SK-N-SH treated with all-trans-retinoic acid at 6 μM for 48 hours (cell line): Measurements from ENCODE around the gene ETS1.

Experiments used
- CSDC2 ChIP-seq: fragments of 250-450 bp; sonication (Bioruptor Pico); IDR thresholded peaks from 2 replicates; pipeline ENCODE4 v1.5.0; 2020; ENCODE audit warnings: mild to moderate bottlenecking, moderate library complexity
- ESRRG ChIP-seq: fragments of 250-450 bp; sonication (Bioruptor Pico); IDR thresholded peaks from 2 replicates; pipeline ENCODE4 v1.6.1; 2021; ENCODE audit warnings: mild to moderate bottlenecking
- ISL1 ChIP-seq: fragments of 250-450 bp; sonication (Bioruptor Pico); IDR thresholded peaks from 2 replicates; pipeline ENCODE4 v2.1.2; 2022; ENCODE audit warnings: mild to moderate bottlenecking, moderate library complexity
- TOX ChIP-seq: fragments of 250-450 bp; sonication (Bioruptor Pico); IDR thresholded peaks from 2 replicates; pipeline ENCODE4 v1.8.0; 2021; ENCODE audit warnings: mild to moderate bottlenecking, moderate library complexity, borderline replicate concordance
- ZFP3 ChIP-seq: fragments of 250-450 bp; sonication (Bioruptor Pico); IDR thresholded peaks from 2 replicates; pipeline ENCODE4 v1.5.0; 2020; ENCODE audit warnings: mild to moderate bottlenecking, moderate library complexity
- ZFP30 ChIP-seq: fragments of 450-650 bp; formaldehyde crosslinking; IDR thresholded peaks from 2 replicates; pipeline ENCODE4 v1.5.0; 2022; ENCODE audit warnings: mild to moderate bottlenecking, moderate library complexity
- TF ChIP-seq, protein P1 (sequence below): fragments of 250-450 bp; sonication (Bioruptor Pico); IDR thresholded peaks from 2 replicates; pipeline ENCODE4 v1.8.0; 2020; ENCODE audit warnings: mild to moderate bottlenecking, moderate library complexity, borderline replicate concordance
- TF ChIP-seq, protein P2 (sequence below): fragments of 250-450 bp; sonication (Bioruptor Pico); IDR thresholded peaks from 2 replicates; pipeline ENCODE4 v1.5.1; 2021; ENCODE audit warnings: mild to moderate bottlenecking, moderate library complexity
- TF ChIP-seq, protein P3 (sequence below): fragments of 250-450 bp; sonication (Bioruptor Pico); IDR thresholded peaks from 2 replicates; pipeline ENCODE4 v1.8.0; 2021; ENCODE audit warnings: low read depth, mild to moderate bottlenecking, moderate library complexity, borderline replicate concordance
- TF ChIP-seq, protein P4 (sequence below): fragments of 250-450 bp; sonication (Bioruptor Pico); IDR thresholded peaks from 2 replicates; pipeline ENCODE4 v1.5.0; 2020; ENCODE audit warnings: mild to moderate bottlenecking, moderate library complexity

DNA sequence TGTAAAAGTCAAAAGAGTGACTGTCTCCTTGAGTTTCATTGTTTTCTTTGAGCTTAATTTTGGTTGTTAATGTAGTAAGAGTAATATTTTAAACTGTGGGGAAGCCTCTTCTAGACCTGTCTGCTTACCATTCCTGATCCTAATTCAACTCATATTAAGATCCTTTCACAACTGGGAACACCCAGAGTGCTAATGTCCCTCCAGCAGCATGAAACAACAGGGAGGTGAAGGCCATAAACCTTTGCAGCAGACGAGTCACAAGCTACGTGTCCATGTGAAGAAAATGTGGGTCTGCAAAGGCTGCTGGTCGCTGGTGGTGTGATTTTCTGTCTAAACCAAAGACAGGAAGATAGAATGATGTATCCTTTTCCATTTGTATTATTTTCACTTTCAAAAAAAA, 152.5 kb downstream of the ETS1 start:
- TF ChIP-seq ESRRG (CRISPR knock-in tag) (no peak), ZFP30 (CRISPR knock-in tag) (no peak), CSDC2 (no peak), TOX (no peak), ISL1 (CRISPR knock-in tag) (no peak), ZFP3 (no peak)
- TF ChIP-seq, protein P1, sequence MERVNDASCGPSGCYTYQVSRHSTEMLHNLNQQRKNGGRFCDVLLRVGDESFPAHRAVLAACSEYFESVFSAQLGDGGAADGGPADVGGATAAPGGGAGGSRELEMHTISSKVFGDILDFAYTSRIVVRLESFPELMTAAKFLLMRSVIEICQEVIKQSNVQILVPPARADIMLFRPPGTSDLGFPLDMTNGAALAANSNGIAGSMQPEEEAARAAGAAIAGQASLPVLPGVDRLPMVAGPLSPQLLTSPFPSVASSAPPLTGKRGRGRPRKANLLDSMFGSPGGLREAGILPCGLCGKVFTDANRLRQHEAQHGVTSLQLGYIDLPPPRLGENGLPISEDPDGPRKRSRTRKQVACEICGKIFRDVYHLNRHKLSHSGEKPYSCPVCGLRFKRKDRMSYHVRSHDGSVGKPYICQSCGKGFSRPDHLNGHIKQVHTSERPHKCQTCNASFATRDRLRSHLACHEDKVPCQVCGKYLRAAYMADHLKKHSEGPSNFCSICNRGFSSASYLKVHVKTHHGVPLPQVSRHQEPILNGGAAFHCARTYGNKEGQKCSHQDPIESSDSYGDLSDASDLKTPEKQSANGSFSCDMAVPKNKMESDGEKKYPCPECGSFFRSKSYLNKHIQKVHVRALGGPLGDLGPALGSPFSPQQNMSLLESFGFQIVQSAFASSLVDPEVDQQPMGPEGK: no peak
- TF ChIP-seq, protein P2, sequence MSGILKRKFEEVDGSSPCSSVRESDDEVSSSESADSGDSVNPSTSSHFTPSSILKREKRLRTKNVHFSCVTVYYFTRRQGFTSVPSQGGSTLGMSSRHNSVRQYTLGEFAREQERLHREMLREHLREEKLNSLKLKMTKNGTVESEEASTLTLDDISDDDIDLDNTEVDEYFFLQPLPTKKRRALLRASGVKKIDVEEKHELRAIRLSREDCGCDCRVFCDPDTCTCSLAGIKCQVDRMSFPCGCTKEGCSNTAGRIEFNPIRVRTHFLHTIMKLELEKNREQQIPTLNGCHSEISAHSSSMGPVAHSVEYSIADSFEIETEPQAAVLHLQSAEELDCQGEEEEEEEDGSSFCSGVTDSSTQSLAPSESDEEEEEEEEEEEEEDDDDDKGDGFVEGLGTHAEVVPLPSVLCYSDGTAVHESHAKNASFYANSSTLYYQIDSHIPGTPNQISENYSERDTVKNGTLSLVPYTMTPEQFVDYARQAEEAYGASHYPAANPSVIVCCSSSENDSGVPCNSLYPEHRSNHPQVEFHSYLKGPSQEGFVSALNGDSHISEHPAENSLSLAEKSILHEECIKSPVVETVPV (CRISPR knock-in tag): no peak
- TF ChIP-seq, protein P3, sequence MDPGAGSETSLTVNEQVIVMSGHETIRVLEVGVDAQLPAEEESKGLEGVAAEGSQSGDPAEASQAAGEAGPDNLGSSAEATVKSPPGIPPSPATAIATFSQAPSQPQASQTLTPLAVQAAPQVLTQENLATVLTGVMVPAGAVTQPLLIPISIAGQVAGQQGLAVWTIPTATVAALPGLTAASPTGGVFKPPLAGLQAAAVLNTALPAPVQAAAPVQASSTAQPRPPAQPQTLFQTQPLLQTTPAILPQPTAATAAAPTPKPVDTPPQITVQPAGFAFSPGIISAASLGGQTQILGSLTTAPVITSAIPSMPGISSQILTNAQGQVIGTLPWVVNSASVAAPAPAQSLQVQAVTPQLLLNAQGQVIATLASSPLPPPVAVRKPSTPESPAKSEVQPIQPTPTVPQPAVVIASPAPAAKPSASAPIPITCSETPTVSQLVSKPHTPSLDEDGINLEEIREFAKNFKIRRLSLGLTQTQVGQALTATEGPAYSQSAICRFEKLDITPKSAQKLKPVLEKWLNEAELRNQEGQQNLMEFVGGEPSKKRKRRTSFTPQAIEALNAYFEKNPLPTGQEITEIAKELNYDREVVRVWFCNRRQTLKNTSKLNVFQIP (CRISPR knock-in tag): no peak
- TF ChIP-seq, protein P4, sequence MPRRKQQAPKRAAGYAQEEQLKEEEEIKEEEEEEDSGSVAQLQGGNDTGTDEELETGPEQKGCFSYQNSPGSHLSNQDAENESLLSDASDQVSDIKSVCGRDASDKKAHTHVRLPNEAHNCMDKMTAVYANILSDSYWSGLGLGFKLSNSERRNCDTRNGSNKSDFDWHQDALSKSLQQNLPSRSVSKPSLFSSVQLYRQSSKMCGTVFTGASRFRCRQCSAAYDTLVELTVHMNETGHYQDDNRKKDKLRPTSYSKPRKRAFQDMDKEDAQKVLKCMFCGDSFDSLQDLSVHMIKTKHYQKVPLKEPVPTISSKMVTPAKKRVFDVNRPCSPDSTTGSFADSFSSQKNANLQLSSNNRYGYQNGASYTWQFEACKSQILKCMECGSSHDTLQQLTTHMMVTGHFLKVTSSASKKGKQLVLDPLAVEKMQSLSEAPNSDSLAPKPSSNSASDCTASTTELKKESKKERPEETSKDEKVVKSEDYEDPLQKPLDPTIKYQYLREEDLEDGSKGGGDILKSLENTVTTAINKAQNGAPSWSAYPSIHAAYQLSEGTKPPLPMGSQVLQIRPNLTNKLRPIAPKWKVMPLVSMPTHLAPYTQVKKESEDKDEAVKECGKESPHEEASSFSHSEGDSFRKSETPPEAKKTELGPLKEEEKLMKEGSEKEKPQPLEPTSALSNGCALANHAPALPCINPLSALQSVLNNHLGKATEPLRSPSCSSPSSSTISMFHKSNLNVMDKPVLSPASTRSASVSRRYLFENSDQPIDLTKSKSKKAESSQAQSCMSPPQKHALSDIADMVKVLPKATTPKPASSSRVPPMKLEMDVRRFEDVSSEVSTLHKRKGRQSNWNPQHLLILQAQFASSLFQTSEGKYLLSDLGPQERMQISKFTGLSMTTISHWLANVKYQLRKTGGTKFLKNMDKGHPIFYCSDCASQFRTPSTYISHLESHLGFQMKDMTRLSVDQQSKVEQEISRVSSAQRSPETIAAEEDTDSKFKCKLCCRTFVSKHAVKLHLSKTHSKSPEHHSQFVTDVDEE: no peak
